Jurkat, Clone E6-1 (cell line): Measurements from ENCODE around the gene ATP11B.
"Not testable (repeated sequence)": the region's sequence is repeated elsewhere in the genome, so short reads cannot be mapped to it uniquely, and the experiment has no call there.

Experiments
- DNase-seq: peaks from one replicate; pipeline ENCODE4 v3.0.0-alpha.2; 2011; ENCODE audit warnings: low read depth, low spot score
- H3K4me3 ChIP-seq: 2 replicates; pipeline ENCODE4 v1.5.1; 2011; ENCODE audit warnings: mild to moderate bottlenecking, low read length, control low read depth, moderate library complexity

The ATP11B gene

DNA sequence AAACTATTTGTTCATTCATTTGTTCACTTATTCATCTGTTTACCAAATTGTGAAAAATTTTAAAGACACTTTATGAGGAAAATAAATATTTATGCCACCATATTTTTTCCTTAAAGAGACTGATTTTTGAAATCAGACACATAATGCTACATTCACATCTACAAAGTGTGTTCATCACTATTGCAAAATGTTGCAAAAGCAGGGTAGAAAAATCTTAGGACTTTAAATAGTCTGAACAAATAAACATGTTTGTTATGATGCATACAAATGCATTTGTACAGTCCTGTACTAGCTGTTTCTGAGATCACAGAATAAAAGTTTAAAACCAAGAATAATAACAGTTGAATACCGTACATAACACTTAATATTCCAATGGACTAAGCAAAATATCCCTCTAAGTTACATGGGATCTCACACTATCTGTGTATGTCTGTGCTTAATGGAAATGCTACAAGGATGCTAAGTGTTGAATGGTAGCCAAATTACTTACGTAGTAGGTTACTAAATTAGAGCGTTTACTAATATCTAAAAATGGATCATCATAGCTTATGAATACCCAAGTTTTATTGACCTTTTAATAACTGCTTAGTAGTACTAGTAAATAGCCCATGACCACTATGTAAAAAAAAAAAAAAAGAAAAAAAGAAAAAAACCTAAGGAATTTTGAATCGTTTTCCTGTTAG, 25.1 kb downstream of the ATP11B start:
- no peak for DNase-seq
- H3K4me3 ChIP-seq = no peak overlapping the region

DNA sequence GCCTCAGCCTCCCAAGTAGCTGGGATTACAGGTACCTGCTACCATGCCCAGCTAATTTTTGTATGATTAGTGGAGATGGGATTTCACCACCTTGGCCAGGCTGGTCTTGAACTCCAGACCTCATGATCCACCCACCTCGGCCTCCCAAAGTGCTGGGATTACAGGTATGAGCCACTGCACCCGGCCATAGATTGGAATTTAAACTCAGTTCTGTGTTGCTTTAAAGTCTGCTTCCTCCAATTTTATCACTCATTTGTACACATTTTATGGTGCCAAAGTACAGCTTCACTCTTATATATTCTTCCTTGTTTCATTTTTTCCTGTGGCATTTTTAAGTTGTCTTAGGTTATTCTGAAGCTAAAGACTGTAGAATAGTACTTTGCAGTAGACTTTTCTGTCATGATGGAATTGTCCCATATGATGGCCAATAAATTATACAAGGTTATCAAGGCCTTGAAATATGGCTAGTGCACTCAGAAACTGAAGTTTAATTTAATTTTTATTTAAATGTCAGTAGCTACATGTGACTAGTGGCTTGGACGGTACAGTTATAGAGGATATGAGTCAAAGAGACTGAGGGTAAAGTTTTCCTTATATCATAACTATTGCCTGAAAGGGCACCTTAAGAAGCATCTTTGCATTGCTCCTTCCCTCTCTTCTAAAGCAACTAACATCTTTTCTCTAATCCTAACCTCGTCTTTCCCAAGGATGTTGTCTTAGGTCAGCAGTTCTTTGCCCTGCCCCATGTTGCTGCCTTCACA, 28.1 kb downstream of the ATP11B start:
- DNase-seq = no peak
- no peak overlapping the region for H3K4me3 ChIP-seq

DNA sequence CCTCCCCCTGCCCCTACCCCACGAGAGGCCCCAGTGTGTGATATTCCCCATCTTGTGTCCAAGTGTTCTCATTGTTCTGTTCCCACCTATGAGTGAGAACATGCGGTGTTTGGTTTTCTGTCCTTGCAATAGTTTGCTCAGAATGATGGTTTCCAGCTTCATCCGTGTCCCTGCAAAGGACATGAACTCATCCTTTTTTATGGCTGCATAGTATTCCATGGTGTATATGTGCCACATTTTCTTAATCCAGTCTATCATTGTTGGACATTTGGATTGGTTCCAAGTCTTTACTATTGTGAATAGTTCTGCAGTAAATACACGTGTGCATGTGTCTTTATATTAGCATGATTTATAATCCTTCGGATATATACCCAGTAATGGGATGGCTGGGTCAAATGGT, 29.0 kb downstream of the ATP11B start:
- DNase-seq, H3K4me3 ChIP-seq: not testable (repeated sequence)

DNA sequence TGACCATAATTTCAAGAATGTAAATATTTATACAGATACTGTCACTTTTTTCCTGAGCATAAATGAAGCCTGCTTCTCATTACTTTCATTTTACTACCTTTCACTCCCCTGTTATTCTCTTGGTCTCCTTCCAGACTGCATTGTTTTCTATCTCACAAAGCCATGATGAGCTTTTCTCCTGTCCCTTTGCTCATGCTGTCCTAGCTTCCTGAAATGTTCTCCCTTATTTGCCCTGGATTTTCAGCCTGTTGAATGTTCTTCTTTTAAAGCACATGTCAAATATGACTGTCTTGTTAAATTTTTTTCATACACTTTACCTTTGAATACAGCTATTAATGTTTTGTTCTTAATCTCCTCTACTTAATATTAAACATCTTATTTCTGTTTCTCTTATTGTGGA, 31.7 kb downstream of the ATP11B start:
- no peak for DNase-seq
- no peak overlapping the region for H3K4me3 ChIP-seq

DNA sequence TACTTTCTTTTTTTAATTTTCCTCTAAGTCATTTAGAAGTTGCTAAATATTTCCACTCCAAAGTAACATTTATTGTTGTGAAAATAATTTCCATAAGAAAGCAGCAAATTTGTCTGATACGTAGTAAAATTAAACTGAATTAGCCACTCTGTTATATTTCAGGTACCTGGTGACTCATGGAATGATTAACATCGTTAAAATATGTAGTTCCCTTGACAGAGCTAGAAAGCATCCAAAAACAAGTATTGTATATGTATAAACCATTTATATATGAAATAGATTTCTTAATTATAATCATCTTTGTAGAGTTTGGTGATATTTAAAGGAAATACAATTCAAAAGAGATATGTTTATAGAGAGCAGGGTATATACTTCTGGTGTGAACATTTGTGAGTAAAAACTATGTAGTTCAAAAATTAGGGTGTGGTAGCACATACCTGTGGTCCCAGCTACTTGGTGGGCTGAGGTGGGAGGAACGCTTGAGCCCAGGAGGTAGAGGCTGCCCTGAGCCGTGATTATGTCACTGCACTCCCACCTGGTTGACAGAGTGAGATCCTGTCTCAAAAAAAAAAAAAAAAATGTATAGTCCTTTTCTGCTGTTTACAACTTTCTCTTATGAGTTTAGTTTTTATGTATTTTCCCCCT, 36.6 kb downstream of the ATP11B start:
- DNase-seq = no peak
- no peak overlapping the region for H3K4me3 ChIP-seq

DNA sequence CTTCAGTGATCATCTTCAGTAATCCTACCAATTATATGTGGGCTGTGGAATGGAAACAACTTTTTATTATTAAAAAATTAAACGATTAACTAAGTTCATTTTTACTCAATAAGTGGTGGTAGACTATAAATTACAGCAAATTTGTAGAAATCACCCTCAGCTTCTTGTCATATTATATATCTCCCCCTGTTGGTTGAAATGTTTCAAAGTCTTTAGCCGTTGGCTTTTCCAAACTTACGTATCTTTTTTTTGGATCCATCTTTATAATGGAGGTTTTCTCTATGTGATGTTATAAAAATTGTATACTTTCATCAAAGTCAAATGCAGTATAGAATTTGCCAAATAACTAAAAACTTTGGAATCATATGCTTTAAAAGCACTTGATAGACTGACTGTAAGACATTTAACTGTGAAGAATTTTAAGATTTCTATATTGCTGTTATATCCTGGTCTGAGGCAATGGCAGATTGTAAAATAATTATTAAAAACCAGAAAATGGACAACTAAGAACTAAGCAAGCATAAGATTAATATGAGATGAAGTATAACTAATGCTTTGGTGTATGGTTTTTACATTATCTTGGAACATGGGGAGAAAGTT, 44.7 kb downstream of the ATP11B start:
- DNase-seq = peak; percentile 20
- H3K4me3 ChIP-seq = no peak overlapping the region

DNA sequence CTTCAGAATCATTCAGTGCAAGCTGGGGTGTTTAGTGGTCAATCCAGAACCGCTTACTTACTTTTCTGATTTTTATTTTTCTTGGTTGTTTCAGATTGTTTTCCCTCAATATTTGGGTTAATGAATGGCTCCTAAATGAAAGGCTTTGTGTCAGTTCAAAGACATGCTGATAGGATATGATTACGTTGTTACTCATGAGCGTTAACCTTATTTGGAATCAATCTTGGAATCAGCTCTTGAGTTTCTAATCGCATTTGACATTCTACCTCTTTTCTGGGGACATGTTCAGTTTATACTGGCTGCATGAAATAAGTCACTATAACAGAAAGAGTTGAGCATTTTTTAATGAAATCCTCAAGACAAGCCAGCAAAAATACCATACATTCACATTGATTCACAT, 50.2 kb downstream of the ATP11B start:
- no peak for DNase-seq

DNA sequence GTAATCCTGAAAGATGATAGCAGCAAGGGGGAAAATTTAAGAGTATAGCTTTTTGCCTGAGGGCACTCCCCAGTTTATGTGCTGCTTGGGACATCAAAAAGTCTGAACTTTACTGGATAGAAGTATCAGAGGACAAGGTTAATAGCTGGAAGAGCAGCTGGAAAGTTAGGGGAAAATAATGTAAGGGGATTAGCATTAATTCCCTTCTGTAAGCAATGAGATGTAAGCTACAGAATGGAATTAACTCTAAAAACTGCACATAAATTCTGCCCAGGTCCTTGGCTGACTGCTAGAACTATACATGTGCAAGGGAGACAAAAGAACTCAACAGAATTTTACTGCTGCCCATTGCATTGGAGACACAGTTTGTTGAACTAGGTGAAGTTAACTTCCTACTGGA, 55.6 kb downstream of the ATP11B start:
- H3K4me3 ChIP-seq = no peak overlapping the region
- DNase-seq = no peak

More for the DNA sequence above, 50.2 kb downstream of the ATP11B start:
- no peak overlapping the region for H3K4me3 ChIP-seq

DNA sequence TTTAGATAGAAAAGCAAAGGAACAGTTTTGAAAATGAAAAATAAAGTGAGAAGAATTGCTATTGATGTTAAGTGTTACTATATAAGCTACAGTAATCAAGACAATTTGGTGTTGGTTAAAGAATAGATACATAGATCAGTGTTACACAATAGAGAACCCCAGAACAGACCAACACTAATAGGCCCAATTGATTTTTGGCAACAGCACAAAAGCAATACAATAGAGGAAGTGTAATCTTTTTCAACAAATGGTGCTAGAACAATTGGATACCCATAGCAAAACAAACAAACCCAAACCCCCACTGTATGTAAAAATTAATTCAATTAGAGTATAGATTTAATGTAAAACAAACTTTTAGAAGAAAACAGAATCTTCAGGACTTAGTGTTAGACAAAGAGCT, 61.8 kb downstream of the ATP11B start:
- DNase-seq = no peak
- H3K4me3 ChIP-seq = no peak overlapping the region

DNA sequence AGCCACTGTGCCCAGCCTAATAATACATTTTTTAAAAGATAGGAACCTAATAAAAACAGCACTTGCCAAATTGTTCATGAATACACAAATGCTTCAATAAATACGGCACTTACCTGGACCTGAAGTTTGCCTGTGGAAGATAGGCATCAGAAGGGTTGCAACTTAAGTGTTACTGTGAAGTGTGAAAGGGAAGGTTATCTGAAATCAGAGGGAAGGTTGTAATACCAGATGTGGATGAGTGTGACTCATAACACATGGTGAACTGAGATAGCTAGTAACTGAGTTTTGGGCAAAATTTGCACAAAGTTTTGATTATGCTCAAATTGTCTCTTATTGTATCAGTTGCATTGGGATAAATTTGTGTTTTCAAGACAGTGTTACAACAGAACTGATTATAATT, 68.0 kb downstream of the ATP11B start:
- H3K4me3 ChIP-seq = no peak overlapping the region
- DNase-seq = no peak

DNA sequence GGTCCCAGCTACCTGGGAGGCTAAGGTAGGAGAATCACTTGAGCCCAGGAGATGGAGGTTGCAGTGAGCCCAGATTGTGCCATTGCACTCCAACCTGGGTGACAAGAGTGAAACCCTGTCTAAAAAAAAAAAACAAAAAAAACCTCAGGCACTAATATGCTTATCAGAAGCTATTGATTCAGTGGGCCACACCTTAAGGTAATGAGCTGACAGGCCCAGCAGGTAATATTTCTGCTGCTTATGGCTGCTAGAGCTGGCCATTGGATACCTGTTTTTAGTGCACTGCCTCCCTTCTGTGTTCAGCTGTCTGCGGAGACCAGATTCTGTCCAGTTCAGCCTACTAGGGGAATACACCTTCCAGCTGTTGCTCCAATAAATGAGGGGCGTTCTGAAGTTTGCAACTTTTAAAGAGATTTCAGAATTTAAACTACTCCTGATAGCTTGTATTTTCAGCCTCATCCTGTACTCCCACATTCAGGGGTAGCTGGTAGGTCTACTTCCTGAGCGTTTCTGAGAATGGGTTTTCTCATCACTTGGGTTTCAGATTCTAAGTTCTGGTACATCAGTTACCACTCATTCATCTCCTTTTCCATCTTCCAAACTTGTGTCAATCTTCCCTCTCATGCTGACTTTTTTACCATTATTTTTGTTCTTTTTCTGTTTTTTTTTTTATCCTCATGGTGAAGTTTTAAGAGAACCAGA, 69.0 kb downstream of the ATP11B start:
- DNase-seq = no peak
- H3K4me3 ChIP-seq = no peak overlapping the region

DNA sequence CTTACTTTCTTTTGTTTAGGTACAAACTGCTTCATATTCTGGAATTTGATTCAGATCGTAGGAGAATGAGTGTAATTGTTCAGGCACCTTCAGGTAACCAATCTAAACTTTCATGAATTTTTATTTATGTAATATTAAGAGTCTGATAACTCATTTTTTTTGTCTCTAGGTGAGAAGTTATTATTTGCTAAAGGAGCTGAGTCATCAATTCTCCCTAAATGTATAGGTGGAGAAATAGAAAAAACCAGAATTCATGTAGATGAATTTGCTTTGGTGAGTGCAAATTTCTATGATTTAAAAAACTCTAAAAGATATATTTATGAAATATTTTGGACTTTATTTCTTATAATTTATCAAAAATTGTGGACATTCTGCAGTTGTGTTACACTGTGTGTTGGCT, 75.8 kb downstream of the ATP11B start:
- DNase-seq = no peak

DNA sequence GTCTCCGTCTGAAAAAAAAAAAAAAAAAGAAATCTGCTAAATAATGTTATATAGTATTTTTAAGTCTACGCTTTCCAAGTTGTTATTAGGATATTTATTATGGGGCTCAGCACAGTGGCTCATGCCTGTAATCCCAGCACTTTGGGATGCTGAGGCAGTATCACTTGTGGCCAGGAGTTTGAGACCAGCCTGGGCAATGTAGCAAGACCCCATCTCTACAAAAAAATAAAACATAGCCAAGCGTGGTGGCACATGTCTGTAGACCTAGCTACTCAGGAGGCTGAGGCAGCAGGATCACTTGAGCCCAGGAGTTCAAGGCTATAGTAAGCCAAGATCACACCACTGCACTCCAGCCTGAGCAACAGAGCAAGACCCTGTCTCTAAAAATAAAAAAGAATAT, 77.6 kb downstream of the ATP11B start:
- DNase-seq, H3K4me3 ChIP-seq: not testable (repeated sequence)

More for the DNA sequence above, 75.8 kb downstream of the ATP11B start:
- H3K4me3 ChIP-seq = no peak overlapping the region

DNA sequence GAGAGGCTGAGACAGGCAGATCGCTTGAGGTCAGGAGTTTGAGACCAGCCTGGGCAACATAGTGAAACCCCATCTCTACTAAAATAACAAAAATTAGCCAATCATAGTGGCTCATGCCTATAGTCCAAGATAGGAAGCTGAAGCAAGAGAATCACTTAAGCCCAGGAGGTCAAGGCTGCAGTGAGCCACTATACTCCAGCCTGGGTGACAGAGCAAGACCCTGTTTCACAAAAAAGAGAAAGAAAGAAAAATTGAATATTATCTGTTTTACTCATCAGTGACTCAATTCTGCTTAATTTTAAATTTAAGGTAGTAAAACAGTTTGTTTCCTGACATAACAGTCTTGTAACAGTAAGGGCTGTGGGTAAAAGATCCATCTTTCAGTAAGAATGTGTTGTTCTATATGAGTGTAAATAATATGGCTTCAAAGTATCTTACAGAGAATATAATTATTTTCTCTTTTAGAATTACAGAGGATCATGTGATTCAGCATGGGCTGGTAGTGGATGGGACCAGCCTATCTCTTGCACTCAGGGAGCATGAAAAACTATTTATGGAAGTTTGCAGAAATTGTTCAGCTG, 85.8 kb downstream of the ATP11B start:
- no peak for DNase-seq
- H3K4me3 ChIP-seq = no peak overlapping the region

DNA sequence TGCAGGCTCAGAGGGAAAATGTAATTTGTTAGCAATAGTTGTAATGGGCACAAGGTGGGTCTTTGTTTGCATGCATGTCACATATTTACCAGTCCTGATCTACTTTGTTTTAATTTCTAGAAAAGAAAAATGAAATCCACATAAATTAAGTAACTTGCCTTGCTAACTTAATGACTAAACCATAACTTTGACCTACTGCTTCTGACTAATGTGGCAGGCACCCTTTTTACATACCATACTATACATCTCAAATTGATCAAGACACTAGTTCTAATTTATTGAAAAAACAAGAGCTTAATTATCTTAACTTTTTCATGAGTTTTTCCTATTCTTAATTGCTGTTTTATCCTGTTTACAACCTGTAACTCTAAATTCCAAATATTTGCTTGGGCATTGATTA, 93.2 kb downstream of the ATP11B start:
- no peak overlapping the region for H3K4me3 ChIP-seq
- DNase-seq = no peak

DNA sequence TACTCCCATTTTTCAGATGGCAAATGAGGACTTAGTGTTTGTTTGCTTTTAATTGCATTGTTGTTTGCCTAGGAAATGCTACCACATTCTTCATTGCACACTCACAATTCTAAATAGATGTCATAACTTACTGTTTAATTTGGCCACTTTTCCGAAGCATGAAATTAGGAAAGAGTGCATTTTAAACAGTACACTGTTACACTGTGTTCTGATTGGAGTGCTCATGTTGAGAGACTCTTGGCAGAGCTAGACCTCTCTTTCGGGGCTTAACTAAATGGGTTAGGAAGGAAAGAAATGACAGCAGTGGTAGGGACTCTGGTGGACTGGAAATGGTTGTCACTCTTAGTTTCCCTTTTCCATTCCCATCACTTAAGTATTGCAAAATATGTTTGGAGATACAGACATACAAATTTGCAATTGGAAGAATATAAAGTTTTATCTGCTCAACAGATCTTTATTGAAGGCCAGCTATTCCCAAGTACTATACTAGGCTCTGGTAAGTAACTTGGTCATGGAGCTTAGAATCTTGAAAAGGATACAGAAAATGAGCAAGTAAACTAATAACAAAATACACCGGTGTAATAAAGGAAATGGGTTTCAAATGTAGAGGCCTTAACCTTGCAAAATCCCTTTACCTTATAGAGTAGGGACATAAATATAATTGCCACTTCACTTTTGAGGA, 96.8 kb downstream of the ATP11B start:
- DNase-seq = no peak
- no peak overlapping the region for H3K4me3 ChIP-seq

DNA sequence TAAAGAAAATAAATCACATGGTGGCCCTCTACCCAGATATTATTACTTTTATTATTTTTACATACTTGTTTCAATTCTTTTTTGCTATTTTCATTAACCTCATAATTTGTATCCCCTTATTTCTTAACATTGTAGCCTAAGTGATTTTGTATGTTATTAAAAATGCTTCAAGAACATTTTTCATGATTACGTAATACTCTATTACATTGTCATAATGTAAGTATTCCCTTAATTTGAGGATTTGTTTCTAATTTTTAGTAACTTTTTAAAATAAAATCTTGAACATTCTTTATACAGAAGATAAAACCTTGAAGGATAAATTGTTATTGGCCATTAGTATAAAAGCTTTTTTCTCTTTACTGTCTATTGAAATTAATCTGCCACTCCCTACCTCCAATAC, 98.1 kb downstream of the ATP11B start:
- H3K4me3 ChIP-seq = no peak overlapping the region
- DNase-seq = no peak

DNA sequence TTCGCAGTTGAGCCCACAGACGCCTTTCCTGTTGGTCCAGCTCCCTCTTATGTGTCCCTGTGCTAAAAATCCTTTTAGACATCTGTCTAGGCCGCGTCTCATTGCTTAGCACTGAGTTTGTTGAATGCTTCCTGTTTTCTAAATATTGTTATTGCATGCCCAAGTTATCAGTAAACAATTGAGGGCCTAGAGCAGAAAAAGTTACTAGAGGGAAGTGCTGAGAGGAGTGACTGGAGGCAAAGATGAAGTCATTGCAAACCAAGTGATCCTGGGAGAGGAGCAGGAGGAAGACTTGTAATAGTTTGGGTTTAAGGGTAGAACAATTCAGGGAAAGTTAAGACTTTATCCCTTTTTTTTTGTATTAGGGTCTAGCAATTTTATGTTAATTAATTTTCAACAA, 98.9 kb downstream of the ATP11B start:
- no peak for DNase-seq
- H3K4me3 ChIP-seq = no peak overlapping the region
